Medulla oblongata (tissue), 1 donor: ENCODE measurements around the gene KLHL18.

Source experiments
- DNase-seq: peaks from one replicate; pipeline ENCODE4 v3.0.0-alpha.2; 2015; ENCODE audit errors: extremely low spot score

KLHL18 gene

GRCh38 chr3:47394881-47395280 lies 112.1 kb downstream of the KLHL18 start:
- no peak for DNase-seq
